Measurements from ENCODE around the gene RASGEF1B.

Gene RASGEF1B

DNA sequence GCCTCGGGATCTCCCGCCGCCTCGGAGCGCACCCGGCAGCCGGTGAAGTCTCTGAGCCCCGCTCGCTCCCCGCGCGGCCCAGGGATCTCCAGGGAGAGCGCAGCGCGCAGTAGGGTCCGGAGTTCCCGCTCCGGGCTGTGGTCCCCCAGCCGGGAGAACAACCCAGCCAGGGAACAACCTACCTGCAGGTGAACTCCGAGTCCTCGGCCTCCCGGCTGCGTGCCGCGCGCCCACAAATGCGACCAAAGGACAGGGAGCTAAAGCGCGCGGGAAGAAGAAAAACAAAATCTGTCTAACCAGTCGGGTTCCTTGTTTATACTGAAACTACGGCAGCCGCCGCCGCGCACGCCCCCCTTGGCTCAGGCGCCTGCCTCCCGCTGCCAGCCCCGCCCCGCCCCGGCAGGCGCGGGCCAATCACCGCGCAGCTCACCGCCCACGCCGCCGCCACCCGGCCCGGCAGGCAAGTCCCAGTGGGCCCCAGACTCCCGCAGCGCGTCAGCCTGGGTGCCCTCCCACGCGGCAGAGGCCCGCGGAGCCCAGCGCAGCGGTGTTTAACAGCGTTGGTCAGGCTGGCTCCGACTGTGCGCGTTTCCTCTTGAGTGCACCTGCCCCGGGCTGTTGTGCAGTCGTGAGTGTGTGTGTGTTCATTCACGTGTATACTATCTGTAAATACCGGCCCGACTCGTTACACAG is at the start of gene RASGEF1B:
RASGEF1B (minus strand) TSS at position 320 of the 693 bp plus-strand sequence. CDS start 12,399 bp downstream, outside the sequence.
- DNase-seq: peak; percentile 56

DNA sequence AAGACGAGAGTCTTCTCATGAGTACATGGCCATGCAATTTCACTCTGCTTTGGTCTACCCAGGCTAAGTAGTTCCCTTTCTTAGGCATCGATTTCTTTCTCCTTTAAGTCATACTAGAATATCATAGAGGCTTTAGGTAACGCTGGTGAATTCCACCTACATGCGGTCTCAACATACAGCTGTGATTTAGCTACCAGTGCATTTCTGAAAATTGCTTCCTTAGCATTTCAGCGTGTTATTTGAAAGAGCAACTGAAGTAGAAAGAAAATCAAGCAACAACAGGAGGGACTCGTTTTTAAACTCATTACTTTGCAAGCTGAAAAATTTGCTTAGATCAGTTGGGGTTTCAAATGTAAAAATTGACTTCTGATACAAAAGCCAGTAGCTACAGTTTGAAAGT is 48.1 kb upstream of the RASGEF1B start:
- no peak for DNase-seq

DNA sequence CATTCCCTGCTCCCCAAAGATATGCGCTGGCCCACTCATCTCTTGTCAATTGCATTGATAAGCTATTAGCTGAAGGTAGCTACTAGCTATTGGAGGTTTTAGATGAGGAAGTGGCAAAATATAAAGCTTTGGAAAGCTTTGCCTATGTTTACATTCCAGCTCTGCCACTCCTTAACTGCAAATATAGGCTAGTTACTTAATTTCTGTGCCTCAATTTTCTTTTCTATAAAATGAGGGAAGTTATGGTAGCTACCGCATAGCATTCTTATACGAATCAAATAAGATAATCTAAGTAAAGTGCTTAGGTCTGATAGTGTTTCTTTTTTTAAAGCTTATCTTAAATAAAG is 47.7 kb upstream of the RASGEF1B start:
- DNase-seq: no peak

DNA sequence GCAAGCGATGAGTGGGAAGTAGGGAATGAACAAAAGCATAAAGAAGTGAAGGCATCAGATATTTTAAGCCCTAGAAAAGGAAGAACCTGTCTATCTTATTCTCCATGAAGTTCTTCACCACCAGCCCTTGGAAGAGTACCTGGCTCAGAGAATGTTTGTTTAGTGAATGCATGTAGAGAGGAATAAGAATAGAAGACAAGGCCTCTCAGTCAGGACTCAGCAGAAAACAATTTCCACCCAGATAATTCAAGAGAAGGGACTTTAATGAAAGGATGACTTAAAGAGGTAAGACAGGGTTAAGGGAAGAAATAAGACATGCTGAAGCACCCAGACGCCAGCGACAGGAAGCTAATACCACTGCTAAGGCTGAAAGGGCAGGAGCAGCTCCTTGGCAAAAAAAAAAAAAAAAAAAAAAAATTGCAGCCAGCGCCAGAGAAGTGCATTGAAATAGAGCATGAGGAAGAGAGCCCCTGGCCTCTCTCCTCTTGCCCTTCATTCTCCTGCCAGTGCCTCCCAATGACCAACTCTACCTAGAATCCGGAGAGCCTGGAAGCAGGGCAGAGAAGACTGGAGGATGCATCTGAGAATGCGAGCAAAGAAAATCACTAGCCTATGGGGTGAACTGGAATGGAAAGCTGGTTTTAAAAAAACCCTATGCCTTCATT is 47.2 kb upstream of the RASGEF1B start:
- DNase-seq: no peak

DNA sequence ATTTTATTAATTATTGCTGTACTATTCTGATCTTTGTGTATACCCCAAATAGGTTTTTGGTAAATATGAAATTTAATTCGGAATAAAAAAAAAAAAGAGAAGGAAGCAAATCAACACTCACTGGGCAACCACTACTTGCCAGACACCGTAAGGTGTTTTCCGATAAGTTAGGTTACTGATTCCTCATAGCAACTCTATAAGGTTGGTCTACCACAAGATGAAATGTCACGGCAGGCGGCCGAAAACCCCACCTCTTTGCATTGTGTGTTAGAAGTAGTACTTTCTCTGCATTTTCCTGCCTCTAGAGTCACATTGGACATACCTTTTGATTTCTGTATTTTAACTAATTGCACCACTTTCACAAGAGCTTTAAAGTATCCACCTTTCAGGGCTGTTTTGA is 44.5 kb upstream of the RASGEF1B start:
- DNase-seq: no peak

DNA sequence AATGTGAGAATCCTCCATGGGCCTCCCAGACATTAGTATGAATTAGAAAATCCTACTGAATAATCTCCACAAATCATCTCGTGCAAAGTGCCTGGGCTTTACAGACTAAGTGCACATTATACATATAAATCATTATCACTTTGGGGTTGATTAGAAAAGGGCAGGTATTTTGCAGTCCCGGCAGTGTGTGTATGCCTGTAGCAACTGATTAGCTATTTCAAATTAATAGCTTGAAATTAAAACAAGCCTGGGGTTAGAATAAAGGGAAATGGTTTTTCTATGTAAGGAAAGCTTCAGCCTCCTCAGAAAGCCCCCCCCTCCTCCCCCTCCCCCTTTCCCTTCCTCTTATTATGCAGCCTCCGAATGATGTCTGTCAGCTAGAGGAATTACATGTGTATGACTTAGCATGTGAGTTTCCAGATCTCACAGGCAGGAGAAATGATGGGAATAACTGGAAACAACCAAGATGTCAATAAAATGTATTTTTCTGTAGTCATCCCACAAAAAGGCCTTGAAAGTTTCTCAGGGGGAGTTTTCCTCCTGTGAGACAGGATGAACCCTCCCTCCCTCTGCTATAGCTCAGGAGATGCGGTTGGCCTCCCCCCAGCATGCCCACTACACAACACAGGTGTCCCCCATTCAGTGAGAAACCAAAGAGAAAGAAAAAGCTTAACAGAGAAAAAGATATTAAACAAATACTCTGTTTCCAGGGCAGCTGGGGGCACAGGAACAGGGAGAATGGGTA is 41.2 kb upstream of the RASGEF1B start:
- no peak for DNase-seq

DNA sequence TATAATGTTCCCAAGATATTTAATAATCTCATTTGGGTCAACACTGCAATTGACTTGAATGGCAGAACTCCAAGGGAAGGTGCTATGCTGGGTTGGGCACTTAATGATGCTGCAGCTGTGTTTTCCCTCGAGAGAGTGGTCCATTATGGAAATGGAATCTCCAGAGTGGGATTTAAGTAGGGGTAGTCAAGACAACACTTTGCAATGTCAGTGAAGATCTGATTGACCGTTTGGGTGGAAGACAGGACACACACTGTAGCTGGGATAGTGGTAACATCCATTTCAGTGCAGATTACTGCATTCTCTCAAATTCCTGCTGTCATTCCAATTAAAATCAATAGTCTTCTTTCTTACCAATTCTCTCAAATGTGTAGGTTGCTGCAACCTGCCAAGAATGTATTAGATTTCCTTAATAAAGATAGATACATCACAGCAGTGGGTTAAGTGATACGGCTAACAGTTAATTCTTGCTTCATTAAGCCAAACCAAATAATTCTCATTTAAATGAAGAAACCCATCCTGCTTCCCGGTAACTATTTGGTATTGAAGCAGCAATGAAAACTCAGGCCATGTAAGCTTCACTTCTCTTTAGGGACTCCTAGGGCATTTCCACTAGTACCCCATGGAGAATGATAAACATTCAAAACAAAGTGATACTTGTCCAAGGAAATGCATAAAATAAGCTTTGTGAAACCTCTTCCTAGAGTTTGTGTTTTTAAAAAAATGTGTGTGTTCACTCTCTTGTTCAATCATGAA is 40.5 kb upstream of the RASGEF1B start:
- DNase-seq: no peak

DNA sequence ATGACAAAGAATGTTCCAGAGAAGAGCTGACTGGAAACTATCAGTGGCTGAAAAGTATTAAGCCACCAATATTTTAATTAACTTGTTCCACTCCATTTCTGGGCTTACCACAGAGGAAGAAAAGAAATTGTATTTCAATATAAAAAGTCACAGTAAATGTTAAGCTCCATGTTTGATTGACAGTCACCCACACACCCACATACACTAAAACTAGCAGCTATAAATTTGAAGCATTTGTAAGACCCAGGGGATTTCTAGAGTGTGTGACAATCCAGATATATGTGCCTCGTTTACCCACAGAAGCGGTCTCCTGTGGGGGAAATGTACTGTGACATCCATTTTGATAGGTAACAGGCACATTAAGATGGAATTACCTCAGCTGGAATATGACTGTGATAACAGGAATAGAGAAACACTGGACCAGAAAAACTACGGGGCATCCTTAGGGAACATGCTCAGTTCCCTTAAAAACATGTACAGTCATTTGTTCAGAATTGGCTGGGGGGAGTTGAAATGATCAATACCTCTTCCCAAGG is 39.0 kb upstream of the RASGEF1B start:
- DNase-seq: no peak

DNA sequence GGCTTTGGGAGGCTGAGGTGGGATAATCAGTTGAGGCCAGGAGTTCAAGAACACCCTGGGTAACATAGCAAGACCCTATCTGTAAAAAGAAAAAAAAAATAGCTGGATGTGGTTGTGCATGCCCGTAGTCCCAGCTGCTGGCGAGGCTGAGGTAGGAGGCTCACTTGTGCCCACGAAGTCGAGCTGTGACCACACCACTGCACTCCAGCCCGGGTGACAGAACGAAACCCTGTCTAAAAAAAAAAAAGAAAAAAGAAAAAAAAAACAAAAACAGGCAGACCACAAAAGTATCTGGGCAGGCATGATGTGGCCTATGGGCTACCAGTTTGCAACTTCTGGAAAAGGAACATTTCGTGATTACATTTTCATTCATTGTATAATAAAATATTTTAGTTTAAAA is 38.1 kb upstream of the RASGEF1B start:
- DNase-seq: no peak

DNA sequence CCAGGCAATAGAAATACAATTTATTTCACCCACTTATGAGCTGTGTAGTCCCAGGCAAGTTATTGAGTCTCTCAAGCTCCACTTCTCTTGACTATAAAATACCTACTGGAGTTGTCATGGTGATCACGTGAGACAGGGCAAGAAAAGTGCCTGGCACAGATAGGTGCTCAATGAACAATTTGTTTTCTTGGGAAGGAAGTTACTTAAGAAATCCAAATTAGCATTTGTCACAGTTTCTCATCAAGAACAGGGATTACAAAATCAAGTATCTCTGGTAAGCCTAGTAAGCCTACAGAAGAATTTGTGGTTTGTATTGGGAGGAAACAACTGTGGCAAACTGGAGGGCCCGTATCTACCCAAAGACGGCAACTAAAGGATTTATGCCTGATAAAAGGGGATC is 37.5 kb upstream of the RASGEF1B start:
- no peak for DNase-seq

DNA sequence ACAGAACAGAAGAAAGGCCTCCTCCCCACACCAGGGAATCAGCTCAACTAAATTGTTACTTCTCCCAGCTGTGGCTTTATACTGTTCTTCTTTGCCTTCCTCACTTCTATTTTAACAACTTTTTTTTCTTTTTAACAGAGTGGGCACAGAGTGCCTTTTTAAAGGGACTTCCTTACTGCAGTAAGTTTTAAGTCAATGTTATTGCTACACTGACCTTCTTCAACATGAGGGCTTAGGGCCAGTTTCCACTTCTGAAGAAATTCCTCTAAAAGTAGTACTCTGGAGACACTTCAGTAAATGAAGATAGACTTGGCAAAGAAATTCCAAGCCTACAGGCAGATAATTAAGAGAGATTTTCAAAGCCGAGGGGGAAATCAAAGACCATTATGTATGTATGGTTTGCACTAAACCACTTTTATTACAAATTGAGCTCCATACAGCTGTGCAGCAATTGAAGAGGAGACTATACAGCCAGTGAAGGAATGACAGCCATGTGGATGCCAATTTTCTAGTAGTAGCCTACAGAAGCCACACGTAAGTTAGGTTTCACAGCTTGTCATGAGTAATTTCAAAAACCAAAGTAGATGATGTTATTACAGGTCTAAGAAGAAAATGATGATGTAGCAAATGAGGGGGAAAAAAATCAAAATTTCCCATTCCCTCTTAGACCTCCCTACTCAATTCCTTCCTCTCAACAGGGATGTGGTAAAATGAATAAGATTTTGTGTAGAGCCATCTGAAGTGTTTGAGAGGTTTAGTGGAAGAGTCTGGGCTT is 36.9 kb upstream of the RASGEF1B start:
- no peak for DNase-seq

DNA sequence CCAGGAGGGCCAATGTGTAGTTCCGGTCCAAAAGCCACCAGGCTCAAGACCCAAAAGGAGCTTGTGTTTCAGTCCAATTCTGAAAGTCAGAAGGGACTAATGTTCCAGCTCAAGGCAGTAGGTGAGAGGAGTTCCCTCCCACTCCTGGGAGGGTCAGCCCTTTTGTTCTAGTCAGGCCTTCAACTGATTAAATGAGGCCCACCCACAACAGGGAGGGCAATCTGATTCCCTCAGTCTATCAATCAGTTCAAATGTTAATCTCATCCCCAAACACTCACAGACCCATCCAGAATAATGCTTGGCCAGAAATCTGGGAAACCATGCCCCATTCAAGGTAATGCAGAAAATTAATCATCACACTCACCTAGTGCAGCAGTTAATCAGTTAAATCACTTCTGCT is 35.8 kb upstream of the RASGEF1B start:
- DNase-seq: no peak

DNA sequence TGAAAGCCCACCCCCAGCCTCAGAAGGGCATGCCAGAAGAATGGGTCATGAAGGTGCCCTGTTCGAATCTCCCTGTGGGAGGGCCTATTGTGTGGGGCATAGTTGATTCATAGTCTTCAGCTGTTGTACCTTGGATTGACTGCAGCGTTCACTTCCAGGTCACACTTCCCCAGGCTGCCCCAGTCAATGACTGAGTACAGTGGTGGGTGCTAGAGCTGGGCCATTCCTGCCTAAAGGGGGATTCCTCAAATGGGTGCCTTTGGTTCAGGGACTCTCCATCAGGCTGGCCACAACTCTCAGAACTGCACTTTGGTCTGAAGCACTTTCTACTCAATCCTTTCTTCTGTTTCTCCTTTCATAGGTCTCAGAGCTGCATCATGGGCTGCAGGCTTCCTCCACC is 35.0 kb upstream of the RASGEF1B start:
- no peak for DNase-seq

DNA sequence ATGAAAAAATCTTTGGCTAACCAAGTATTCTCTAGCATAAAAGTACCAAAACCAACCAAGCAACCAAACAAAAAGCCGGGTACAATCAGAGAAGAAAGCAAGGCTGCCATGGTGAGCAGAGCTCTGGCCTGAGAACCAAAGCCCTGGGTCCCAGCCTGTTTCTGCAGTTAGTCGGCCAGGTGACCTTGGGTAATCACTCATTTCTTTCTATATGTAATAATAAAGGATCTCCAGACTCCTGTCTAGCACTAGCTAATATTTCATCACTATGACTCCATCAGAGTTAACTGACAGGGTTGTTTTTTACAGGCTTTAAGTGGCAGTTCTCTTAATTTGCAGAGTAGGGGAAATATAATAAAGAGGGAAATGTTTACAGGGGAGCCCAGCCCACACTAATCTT is 34.0 kb upstream of the RASGEF1B start:
- DNase-seq: no peak

DNA sequence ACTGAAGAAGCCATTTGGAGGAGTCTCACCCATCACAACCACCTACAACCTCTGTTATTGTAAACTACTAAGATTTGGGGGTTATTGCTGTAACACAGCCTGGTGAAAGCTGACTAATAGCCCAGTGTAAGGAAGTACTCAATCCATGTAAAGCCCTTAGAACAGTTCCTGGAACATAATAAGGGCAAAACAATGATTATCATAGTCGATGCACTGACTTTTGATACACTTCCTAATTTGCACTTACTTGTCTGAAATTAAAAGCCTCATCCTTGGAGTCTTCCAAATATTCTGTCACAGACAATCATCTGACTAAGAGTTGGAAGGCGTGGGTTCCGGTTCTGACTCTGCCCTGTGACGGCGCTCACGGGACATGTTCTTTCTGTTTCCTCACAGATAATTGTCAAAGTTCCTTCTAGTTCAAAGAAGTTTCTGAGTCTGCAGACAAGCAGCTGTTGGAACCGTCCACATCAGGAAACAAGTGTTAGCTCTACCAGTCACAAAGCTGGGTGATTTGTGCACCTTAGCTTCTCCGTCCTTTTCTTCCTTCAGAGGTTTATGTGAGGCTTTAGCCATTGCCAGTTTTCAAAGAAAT is 33.4 kb upstream of the RASGEF1B start:
- DNase-seq: no peak

DNA sequence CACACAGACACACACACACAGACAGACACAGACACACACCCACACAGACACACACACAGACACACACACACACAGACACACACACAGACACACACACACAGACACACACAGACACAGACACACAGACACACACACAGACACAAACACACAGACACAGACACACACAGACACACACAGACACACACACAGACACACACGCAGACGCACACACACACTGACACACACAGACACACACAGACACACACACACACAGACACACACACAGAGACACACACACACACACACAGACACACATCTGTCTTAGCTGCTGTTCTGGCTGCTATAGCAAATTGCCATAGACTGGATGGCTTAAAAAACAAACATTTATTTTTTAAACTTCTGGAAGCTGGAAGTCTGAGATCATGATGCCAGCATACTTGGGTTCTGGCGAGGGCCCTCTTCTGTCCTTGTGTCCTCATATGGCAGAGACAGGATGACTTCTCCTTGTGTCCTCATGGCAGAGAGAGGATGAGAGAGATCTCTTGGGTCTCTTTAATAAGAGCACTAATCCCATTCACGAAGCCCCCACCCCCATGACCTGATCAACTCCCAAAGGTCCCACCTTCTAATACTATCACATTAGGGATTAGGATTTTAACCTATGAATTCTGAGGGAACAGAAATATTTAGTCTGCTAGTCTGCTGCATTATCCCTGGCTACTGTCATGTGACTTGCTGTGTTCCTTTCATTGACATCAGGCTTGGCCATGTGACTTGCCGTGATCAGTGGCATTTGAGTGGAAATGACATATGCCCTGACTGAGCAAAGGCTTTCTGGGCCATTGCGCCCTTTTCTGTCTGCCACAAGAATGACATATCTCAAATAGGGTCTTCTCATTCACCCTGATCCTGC is 32.7 kb upstream of the RASGEF1B start:
- no peak for DNase-seq

DNA sequence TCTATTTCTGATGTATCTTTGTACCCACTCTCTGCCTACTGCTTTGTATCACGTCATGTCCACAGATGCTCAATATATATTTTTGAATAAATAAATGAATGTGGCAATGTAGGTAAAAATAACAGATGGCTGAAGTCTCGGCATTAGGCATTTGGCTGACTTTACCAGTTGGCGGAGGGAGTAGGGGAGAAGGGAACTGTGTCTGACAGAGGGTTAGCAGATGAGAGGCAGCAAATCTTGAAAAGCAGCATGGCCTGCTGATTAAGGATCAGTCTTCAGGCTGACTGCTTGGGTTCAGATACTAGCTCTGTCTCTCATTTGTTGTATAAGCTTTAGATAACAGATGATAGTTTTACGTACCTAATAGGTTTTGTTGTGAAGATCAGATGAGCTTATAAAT is 31.9 kb upstream of the RASGEF1B start:
- peak; percentile 90 for DNase-seq

DNA sequence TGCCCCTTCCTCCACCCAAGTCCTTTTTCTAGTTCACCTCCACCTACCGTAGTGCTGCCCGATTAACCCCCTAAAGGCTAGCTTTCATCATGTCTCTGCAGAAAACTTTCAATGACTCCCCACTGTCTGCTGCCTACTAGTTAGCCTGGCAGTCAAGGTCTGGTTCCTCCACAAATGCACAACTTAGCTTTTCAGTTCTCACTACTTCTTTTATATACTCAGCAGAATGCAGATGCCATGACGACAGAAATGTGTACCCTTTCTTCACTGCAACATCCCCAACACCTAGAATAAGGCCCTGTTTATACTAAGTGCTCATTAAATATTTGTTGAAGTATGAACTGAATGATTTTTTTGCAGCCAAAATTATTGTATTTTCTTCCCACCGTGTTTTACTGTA is 30.9 kb upstream of the RASGEF1B start:
- no peak for DNase-seq

DNA sequence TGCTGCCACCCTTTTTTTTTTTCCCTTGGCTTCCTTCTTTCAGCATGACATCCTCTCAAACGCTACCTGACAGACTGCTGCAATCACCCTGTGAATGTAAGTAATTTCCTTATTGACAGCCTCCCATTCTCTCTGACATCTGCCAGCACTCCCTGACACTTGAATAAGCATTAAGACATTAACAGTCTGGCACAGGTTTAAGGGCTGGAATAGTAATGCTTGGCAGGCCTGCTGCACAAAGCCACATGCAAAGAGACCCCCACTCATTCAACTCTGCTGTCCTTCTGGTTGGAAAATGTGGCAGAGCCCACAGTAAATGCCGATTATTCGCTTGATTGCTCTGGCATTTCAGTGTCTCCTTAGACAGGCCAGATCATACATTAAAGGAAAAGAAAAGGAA is 28.1 kb upstream of the RASGEF1B start:
- DNase-seq: peak; percentile 42

DNA sequence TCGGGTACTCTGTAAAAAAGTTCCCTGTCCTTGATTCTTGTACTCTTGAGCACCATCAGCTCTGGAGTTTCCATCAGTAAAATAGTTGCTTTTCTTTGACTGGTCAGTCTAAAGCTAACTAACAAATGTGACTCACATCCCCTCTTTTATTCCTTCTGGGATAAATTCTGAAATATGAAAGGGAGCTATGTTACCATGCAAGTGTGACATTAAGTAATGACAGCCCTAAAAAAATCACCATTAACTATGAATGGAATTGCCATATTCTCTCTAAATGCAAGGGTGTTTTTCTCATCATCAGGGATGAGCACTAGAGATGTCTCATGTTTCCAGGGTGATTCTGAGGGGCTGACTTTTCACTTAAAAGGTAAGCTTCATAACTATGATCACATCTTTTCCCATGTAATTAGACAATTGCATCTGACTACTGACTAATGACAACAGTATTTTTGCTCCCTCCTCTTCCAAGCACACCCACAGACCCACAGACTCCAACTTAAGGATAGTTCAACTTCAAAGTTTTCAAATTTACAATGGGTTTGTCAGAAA is 26.9 kb upstream of the RASGEF1B start:
- no peak for DNase-seq

DNA sequence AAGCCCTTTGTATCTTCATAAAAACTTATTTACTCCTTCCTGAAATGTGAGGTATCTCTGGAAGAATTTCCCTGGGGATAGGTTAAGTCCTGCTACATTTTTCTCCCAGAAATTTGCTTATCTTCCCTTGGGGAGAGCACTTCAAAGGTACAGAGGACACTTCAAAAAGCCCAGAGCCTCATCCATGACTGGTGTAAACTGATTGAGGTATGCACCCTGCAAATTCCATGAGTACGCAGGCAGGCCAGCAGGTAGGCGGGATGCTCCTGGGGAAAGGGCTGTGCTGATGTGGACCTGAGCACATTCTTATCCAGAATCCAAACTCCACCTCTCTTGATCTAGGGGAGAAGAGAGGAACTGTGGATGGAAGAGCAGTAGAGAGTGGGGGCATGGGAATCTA is 26.3 kb upstream of the RASGEF1B start:
- no peak for DNase-seq

Data from NCI-H1694 (cell line).